Measurements from ENCODE around the gene STXBP5L.
"Not testable (repeated sequence)": the region's sequence is repeated elsewhere in the genome, so short reads cannot be mapped to it uniquely, and the experiment has no call there.

STXBP5L gene

GRCh38 chr3:120879411-120879810 lies 28.6 kb upstream of the STXBP5L start:
- no peak for ATAC-seq
- TF ChIP-seq OSR1 (CRISPR knock-in tag; IDR thresholded peaks at IDR 0.05), result no peak
- TF ChIP-seq ZC3H10 (CRISPR knock-in tag; IDR thresholded peaks at IDR 0.05), result no peak
- no peak for TF ChIP-seq ESRRG (CRISPR knock-in tag; IDR thresholded peaks at IDR 0.05)
- no peak for TF ChIP-seq ARNTL (CRISPR knock-in tag; IDR thresholded peaks at IDR 0.05; ENCODE audit: borderline replicate concordance, low read depth)
- no peak for TF ChIP-seq TOX (CRISPR knock-in tag; IDR thresholded peaks at IDR 0.05; ENCODE audit: borderline replicate concordance)
- no peak for TF ChIP-seq TSHZ2 (CRISPR knock-in tag; IDR thresholded peaks at IDR 0.05)
- TF ChIP-seq CREB5 (CRISPR knock-in tag; IDR thresholded peaks at IDR 0.05; ENCODE audit: low read depth), result no peak

GRCh38 chr3:120892921-120893320 lies 15.1 kb upstream of the STXBP5L start:
- no peak for TF ChIP-seq OSR1 (CRISPR knock-in tag; IDR thresholded peaks at IDR 0.05)
- TF ChIP-seq, protein P1, sequence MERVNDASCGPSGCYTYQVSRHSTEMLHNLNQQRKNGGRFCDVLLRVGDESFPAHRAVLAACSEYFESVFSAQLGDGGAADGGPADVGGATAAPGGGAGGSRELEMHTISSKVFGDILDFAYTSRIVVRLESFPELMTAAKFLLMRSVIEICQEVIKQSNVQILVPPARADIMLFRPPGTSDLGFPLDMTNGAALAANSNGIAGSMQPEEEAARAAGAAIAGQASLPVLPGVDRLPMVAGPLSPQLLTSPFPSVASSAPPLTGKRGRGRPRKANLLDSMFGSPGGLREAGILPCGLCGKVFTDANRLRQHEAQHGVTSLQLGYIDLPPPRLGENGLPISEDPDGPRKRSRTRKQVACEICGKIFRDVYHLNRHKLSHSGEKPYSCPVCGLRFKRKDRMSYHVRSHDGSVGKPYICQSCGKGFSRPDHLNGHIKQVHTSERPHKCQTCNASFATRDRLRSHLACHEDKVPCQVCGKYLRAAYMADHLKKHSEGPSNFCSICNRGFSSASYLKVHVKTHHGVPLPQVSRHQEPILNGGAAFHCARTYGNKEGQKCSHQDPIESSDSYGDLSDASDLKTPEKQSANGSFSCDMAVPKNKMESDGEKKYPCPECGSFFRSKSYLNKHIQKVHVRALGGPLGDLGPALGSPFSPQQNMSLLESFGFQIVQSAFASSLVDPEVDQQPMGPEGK (CRISPR knock-in tag; IDR thresholded peaks at IDR 0.05; ENCODE audit: borderline replicate concordance), result no peak
- TF ChIP-seq ESRRG (CRISPR knock-in tag; IDR thresholded peaks at IDR 0.05), result no peak
- TF ChIP-seq CSRNP3 (CRISPR knock-in tag; IDR thresholded peaks at IDR 0.05), result no peak
- TF ChIP-seq SNAI2 (CRISPR knock-in tag; IDR thresholded peaks at IDR 0.05), result no peak
- no peak for TF ChIP-seq BACH2 (CRISPR knock-in tag; IDR thresholded peaks at IDR 0.05; ENCODE audit: borderline replicate concordance)
- TF ChIP-seq POU6F1 (CRISPR knock-in tag; IDR thresholded peaks at IDR 0.05; ENCODE audit: borderline replicate concordance, low read depth), result no peak
- no peak for TF ChIP-seq TCF4 (CRISPR knock-in tag; IDR thresholded peaks at IDR 0.05; ENCODE audit: borderline replicate concordance)
- no peak for TF ChIP-seq ZNF8 (CRISPR knock-in tag; IDR thresholded peaks at IDR 0.05)
- no peak for TF ChIP-seq GLIS3 (CRISPR knock-in tag; IDR thresholded peaks at IDR 0.05)
- TF ChIP-seq ISL1 (CRISPR knock-in tag; IDR thresholded peaks at IDR 0.05), result no peak
- TF ChIP-seq ZNF565 (CRISPR knock-in tag; conservative IDR thresholded peaks at IDR 0.05; ENCODE audit: low read depth), result no peak
- TF ChIP-seq ARNTL (CRISPR knock-in tag; IDR thresholded peaks at IDR 0.05; ENCODE audit: borderline replicate concordance, low read depth), result no peak
- TF ChIP-seq RARB (CRISPR knock-in tag; IDR thresholded peaks at IDR 0.05), result no peak
- TF ChIP-seq ZC3H10 (CRISPR knock-in tag; IDR thresholded peaks at IDR 0.05), result no peak
- no peak for TF ChIP-seq PPARA (CRISPR knock-in tag; IDR thresholded peaks at IDR 0.05; ENCODE audit: borderline replicate concordance)
- ATAC-seq, result no peak

DNA sequence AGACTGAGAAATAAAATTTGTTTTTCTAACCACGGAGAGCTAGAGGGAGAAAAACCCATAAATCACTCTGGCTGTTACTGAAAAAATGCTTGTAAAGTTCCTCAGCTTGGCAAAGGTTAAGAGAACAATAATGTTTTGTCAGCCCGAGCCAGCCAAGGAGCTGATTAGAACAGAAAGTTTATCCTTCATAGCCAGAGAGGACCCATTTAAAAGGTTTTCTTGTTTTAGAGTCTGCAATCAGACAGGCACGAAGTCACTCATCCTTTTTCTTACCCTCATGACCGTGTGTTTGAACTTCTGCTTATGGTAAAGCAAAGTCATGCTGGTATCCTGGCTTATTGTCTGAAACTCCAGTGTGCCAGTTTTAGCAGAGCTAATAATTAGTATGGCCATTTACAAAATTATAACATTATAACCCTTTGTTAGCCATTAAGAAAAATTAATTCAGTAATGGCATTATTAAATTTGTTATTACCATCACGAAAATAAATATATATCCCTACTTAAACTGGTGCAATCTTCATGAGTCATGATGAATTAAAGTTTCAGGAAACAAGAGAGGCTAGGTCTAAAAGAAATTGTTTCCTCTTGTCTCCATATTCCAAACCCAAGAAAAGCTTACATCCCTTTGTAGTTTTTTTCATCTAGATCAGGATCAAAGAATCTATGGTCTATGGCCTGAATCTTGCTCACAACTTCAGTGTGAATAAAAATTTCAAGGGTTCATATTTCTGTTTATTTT lies 13.5 kb upstream of the STXBP5L start:
- ATAC-seq, result no peak
- no peak for TF ChIP-seq OSR1 (CRISPR knock-in tag; IDR thresholded peaks at IDR 0.05)

DNA sequence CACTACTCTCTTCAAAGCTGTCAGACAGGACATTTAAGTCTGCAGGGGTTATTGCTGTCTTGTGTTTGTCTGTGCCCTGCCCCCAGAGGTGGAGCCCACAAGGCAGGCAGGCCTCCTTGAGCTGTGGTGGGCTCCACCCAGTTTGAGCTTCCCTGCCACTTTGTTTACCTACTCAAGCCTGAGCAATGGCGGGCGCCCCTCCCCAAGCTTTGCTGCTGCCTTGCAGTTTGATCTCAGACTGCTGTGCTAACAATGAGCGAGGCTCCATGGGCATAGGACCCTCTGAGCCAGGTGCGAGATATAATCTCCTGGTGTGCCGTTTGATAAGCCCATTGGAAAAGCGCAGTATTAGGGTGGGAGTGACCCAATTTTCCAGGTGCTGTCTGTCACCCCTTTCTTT lies 6.3 kb upstream of the STXBP5L start:
- not testable (repeated sequence) for ATAC-seq

Data from SK-N-SH treated with all-trans-retinoic acid at 6 μM for 48 hours (cell line).